EL (cell line): Measurements from ENCODE around the gene PRM3.

Experiments
- DNase-seq: peaks from one replicate; pipeline ENCODE4 v3.0.0-alpha.2; 2016

Gene PRM3

GRCh38 chr16:11224096-11224893 is 49.1 kb downstream of the PRM3 start:
- no peak for DNase-seq
